ENCODE results near the gene TSSK3. TPM values are rescaled to one million over a fixed set of nuclear protein-coding genes. Genes with fewer than 3 reads are reported as not detected.
"Not testable (repeated sequence)": the region's sequence is repeated elsewhere in the genome, so short reads cannot be mapped to it uniquely, and the experiment has no call there.

Gene TSSK3
- total and polyA plus RNA-seq, 9 of the 15 experiments (the other 6 are each of a cell fraction or from before 2014, with no cell fraction given): 0.27 to 2.8 (median 1.9) TPM

DNA sequence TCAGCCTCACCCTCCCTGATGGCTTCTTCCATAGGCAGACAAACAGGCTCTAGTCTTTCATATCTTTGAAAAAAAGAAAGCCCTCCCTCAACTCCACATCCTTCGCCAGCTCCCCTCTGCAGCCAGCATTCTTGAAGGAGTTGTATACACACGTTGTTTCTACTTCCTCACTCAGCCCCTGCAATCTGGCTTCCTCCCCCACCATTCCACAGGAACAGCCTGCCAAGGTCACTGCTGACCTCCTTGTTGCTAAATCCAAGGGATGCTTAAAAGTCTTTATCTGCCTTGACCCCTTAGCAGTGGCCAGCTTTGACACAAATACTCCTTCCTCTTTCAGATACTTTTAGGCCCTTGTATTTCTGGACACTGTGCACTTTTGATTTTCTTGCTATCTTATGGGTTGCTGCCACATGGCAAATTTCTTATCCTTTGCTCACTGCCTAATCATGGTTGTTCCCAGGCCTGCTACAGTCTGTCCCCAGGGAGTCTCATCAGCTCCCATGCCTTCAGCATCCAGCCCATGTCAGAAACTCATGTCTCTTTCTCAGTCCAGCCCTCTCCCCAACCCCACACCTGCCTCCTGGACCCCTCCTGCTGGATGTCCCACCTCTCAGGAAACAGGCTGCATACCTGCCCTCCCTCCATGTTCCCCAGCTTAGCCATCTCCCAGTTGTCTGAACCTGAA, 8.3 kb upstream of the TSSK3 start (continued):
- no peak for TF ChIP-seq MAFF (IDR thresholded peaks at IDR 0.05; ENCODE audit: low read length)

DNA sequence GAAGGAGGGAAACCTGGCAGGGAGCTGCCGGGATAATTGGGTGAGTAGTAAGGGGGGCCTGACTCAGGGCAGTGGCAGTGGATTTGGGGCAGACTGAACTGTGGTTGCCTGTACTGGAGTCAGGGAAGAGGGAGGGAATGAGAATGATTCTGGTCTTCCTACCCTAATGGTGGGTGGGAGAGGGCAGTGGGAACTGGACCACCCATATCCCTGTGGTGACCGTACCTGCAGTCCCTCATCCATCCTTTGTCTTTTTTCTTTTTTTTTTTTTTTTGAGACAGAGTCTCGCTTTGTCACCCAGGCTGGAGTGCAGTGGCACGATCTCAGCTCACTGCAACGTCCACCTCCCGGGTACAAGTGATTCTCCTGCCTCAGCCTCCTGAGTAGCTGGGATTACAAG, 6.6 kb upstream of the TSSK3 start:
- H3K4me3 ChIP-seq; intact Hi-C loops (cut with micrococcal nuclease); ATAC-seq; H4K20me1 ChIP-seq (replicated peaks; ENCODE audit: control insufficient read depth, insufficient read depth, low read length); in situ Hi-C loops (cut with MboI); H3K27ac ChIP-seq (ENCODE audit: extremely low read depth, low read depth, low read length); H3K9ac ChIP-seq (ENCODE audit: insufficient read depth in 1 of 2, low read depth in 2 of 2, low read length in 2 of 2); CTCF ChIA-PET (ENCODE audit: low intra/inter-chr PET ratio); H3K4me2 ChIP-seq (ENCODE audit: insufficient read depth, low read length); BruUV-seq (replicated peaks); H2AFZ ChIP-seq (ENCODE audit: low read depth, low read length); FAIRE-seq; DNase-seq (ENCODE audit: extremely low read depth in 1 of 4, low spot score in 3 of 4); H3K27me3 ChIP-seq (ENCODE audit: control insufficient read depth in 2 of 2, insufficient read depth in 2 of 2, low read length in 2 of 2); H3K9me3 ChIP-seq (replicated peaks; ENCODE audit: control insufficient read depth, insufficient read depth, low read depth, low read length); H3K9me1 ChIP-seq (ENCODE audit: control insufficient read depth, insufficient read depth, low read length): not testable (repeated sequence)
- POLR2A ChIA-PET: interaction anchor here (0.6 to 3.5 kb wide), 3 partner anchors 11 to 132 kb away, joined by 3 to 36 read pairs (median 4); no protein-coding TSS in a partner anchor
- peaks cover 24 to 33% of the 10 kb centered on the region in 2 experiments for H3K4me1 ChIP-seq (replicated peaks in 1 of 2; ENCODE audit: control insufficient read depth in 2 of 2, insufficient read depth in 2 of 2, low read length in 2 of 2)
- TF ChIP-seq, protein P1, sequence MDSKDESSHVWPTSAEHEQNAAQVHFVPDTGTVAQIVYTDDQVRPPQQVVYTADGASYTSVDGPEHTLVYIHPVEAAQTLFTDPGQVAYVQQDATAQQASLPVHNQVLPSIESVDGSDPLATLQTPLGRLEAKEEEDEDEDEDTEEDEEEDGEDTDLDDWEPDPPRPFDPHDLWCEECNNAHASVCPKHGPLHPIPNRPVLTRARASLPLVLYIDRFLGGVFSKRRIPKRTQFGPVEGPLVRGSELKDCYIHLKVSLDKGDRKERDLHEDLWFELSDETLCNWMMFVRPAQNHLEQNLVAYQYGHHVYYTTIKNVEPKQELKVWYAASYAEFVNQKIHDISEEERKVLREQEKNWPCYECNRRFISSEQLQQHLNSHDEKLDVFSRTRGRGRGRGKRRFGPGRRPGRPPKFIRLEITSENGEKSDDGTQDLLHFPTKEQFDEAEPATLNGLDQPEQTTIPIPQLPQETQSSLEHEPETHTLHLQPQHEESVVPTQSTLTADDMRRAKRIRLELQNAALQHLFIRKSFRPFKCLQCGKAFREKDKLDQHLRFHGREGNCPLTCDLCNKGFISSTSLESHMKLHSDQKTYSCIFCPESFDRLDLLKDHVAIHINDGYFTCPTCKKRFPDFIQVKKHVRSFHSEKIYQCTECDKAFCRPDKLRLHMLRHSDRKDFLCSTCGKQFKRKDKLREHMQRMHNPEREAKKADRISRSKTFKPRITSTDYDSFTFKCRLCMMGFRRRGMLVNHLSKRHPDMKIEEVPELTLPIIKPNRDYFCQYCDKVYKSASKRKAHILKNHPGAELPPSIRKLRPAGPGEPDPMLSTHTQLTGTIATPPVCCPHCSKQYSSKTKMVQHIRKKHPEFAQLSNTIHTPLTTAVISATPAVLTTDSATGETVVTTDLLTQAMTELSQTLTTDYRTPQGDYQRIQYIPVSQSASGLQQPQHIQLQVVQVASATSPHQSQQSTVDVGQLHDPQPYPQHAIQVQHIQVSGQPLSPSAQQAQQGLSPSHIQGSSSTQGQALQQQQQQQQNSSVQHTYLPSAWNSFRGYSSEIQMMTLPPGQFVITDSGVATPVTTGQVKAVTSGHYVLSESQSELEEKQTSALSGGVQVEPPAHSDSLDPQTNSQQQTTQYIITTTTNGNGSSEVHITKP (IDR thresholded peaks at IDR 0.05; ENCODE audit: partially characterized antibody): peak; percentile 34
- TF ChIP-seq POLR2A (conservative IDR thresholded peaks at IDR 0.05): 0 out of 2 replicates have a peak, but pooled peaks have one; percentile 18
- 86% methylated on average over 2 of the region's 6 CpGs for WGBS (ENCODE audit: insufficient coverage, low coverage, missing lambda C conversion rate)
- H3K36me3 ChIP-seq (ENCODE audit: control insufficient read depth, insufficient read depth, low read length): peaks cover 13% of the 10 kb centered on the region; the same call in 2 of the 3 replicates
- peaks cover 12% of the 10 kb centered on the region; the same call in 2 of the 3 replicates for H3K79me2 ChIP-seq (ENCODE audit: control insufficient read depth, insufficient read depth, low read length)
